ENCODE results near the gene PRKAR1B.

PRKAR1B gene

GRCh38 chr7:676972-677385, 50.1 kb downstream of the PRKAR1B start:
- H3K4me3 ChIP-seq (ENCODE audit: low read depth, low read length): no peak overlapping the region
- no peak for DNase-seq (ENCODE audit: low read depth)

GRCh38 chr7:676246-676971, 50.7 kb downstream of the PRKAR1B start:
- H3K4me3 ChIP-seq (ENCODE audit: low read depth, low read length): no peak overlapping the region
- no peak for DNase-seq (ENCODE audit: low read depth)

GRCh38 chr7:674454-675410, 52.3 kb downstream of the PRKAR1B start:
- no peak overlapping the region for H3K4me3 ChIP-seq (ENCODE audit: low read depth, low read length)
- DNase-seq (ENCODE audit: low read depth): no peak

- H3K4me3 ChIP-seq (ENCODE audit: low read depth, low read length): no peak overlapping the region
- DNase-seq (ENCODE audit: low read depth): no peak
These were observed 53.2 kb downstream of the PRKAR1B start for GRCh38 chr7:673681-674453.

DNA sequence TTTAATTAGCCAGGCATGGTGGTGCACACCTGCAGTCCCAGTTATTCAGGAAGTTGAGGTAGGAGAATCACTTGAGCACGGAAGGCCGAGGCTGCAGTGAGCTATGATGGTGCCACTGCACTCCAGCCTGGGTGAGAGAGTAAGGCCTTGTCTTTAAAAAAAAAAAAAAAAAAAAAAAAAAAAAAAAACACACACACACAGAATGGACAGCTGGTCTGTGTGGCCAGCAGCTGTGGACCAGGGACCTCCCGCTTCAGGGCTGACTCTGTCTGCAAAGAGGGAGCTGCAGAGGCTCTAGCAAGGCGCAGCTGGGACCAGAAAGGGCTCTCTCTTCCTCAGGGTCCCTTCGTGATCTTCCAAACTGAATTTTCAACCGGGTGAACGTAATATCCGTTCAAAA, 54.2 kb downstream of the PRKAR1B start:
- DNase-seq (ENCODE audit: low read depth): no peak
- H3K4me3 ChIP-seq (ENCODE audit: low read depth, low read length): no peak overlapping the region

DNA sequence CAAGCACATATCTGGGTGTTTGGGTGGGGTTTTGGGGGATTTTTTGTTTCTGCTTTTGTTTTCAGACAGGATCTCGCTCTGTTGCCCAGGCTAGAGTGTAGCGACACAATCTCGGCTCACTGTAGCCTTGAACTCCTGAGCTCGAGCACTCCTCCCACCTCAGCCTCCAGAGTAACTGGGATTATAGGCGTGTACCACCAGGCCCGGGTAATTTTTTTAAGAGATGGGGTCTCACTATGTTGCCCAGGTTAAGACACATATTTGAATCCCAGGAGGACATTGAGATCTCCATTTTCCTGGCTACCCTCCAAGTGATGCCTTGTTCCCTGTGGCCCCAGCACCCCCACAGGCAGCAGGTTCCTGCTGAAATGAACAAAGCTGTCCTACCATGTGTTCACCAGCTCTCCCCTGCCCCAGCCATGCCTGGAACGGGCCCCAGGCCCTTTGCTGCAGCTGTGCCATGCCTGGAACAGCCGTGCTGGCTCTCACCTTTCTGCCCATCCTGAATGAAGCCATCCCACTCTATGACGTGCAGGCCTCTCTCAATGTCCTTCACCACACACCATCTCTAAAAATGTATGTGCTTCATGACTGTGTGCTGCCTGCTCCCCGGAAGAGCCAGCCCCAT, 55.6 kb downstream of the PRKAR1B start:
- no peak for DNase-seq (ENCODE audit: low read depth)
- H3K4me3 ChIP-seq (ENCODE audit: low read depth, low read length): no peak overlapping the region

- no peak overlapping the region for H3K4me3 ChIP-seq (ENCODE audit: low read depth, low read length)
- no peak for DNase-seq (ENCODE audit: low read depth)
These were observed 56.3 kb downstream of the PRKAR1B start for GRCh38 chr7:670501-671390.

- H3K4me3 ChIP-seq (ENCODE audit: low read depth, low read length): no peak overlapping the region
These were observed 58.1 kb downstream of the PRKAR1B start for GRCh38 chr7:668958-669357.

DNA sequence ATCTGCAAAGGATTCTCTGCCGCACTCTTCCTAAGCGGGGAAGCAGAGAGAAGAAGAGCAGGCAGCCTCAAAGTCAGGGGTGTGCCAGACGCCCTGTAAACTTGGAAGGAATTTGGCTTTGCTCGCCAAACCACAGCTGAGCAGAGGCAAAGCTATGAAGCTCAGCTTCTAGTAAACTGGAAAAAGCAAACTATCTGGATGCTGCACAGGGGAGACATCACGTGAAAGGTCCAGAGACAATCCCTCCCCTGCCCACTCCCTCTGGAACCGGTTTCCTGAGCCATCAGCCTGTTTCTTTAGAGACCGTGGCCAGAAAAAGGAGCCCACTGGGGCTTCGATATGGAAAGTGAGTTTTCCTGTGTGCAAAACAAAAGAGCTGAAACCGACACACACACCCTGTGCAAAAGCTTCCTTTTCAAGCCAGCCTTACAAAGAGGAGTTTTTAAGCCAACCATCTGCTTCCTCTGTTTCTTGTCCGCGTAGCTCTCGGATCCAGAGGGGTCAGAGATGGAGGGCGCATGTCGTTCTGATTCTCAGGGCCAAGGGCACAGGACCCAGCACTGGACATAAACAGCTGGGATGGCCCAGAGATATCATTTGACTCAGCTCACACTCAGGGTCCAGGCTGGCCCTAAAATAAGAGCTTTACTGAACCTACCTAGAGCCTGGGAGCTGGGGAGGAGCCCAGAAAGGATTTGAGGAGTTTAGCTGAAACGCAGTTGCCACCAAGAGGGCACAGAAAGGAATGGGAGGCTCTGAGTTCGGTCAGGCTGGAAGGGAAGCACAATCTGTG, 58.7 kb downstream of the PRKAR1B start:
- no peak overlapping the region for H3K4me3 ChIP-seq (ENCODE audit: low read depth, low read length)
- DNase-seq (ENCODE audit: low read depth): peak; percentile 51

More at GRCh38 chr7:668958-669357, 58.1 kb downstream of the PRKAR1B start:
- no peak for DNase-seq (ENCODE audit: low read depth)

- H3K4me3 ChIP-seq (ENCODE audit: low read depth, low read length): no peak overlapping the region
- DNase-seq (ENCODE audit: low read depth): no peak
These were observed 60.4 kb downstream of the PRKAR1B start for GRCh38 chr7:666454-667292.

DNA sequence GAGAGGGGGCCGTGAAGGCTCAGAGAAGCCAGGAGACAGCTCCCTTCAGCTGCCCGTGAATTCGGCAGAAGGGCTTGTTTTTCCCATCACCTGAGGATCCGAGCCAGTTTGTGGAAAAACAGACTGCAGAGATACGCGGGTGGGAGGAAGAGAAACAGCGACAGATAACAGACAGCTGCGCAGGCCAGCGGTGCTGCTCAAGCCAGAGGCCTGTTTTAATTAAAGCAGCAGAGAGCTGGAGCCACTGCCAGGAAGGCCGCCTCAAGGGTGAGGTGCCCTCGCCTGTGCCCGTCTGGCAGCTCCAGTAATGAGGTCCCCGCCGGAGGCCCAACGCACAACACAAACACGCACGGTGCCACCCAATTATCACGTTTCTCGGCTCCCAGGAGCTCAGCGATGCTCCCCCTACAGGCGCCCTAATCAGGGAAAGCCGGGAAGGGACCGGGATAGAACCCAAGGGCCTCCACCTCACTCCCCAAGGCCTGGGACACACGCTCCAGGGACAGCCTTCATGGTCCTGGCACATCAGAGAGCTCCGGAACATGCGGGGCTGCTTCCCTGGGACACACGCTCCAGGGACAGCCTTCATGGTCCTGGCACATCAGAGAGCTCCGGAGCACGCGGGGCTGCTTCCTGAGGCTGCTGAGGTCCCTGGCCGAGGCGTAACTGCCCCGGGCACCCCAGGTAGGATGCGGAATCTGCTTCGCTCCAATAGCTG, 61.2 kb downstream of the PRKAR1B start:
- no peak for DNase-seq (ENCODE audit: low read depth)
- H3K4me3 ChIP-seq (ENCODE audit: low read depth, low read length): no peak overlapping the region

DNA sequence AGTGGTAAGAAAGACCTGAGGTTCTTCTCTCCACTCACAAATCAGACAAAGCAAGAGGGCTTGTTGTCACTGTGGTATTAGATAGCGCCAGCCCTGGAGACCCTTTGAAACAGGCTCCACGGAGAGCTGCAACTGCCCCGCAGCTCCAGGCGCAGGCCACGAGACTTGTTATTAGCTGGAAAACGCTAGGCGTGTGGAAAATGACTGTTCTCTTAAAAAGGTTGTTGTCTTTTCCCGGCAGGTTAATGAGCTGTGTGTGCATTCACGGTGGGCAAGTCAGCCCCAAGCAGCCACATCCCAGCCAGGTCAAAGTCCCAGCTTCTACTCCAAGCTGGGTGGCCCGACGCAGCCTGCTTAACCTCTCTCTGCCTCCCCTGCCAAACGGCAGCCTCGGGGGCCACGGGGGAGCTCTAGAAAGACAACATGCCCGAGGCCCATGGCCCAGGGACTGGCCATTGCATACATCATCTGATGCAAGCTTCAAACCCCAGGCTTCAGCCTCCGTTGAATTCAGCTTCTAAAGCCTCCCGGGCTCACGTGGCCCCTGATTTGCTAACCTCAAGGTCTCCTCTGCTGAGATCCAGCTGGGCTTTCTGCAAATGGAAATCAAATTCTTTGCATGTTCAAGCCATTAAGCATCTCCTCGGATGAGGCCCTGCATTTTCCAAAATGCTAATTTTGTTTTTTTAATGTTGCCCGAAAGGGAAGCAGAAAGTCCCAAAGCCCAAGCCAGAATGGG, 61.9 kb downstream of the PRKAR1B start:
- no peak for DNase-seq (ENCODE audit: low read depth)

GRCh38 chr7:664402-664775, 62.7 kb downstream of the PRKAR1B start:
- H3K4me3 ChIP-seq (ENCODE audit: low read depth, low read length): no peak overlapping the region
- no peak for DNase-seq (ENCODE audit: low read depth)

More for the DNA sequence above, 61.9 kb downstream of the PRKAR1B start:
- no peak overlapping the region for H3K4me3 ChIP-seq (ENCODE audit: low read depth, low read length)

GRCh38 chr7:662576-662975, 64.5 kb downstream of the PRKAR1B start:
- no peak for DNase-seq (ENCODE audit: low read depth)
- no peak overlapping the region for H3K4me3 ChIP-seq (ENCODE audit: low read depth, low read length)

DNA sequence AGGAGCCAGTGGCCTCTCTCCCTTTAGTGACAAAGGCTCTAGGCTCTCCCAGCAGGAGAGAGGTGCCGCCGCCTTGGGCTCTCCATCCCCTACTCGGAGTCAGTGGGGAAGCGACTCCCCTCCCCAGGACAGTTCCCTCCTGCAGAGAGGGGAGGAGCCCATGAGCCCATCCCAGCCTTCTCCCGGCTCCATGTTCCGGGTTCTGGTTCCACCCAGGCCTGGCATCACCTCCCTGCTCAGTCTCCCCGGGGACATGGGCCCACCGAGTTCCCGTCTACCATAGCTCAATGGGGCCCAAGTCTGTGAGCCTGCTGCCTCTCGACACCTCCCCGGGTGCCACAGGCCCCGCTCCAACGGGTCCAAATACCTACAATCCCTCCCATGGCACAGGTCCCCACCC, 67.1 kb downstream of the PRKAR1B start:
- H3K4me3 ChIP-seq (ENCODE audit: low read depth, low read length): no peak overlapping the region
- no peak for DNase-seq (ENCODE audit: low read depth)

Data from skeletal muscle cell (primary cell).